Hepatic stellate cell (primary cell): ENCODE data around the gene XKR3.
"Not testable (repeated sequence)": the region's sequence is repeated elsewhere in the genome, so short reads cannot be mapped to it uniquely, and the experiment has no call there.

Source experiments
- DNase-seq: peaks from one replicate; pipeline ENCODE4 v3.0.0; 2011; ENCODE audit warnings: low spot score

XKR3 gene

DNA sequence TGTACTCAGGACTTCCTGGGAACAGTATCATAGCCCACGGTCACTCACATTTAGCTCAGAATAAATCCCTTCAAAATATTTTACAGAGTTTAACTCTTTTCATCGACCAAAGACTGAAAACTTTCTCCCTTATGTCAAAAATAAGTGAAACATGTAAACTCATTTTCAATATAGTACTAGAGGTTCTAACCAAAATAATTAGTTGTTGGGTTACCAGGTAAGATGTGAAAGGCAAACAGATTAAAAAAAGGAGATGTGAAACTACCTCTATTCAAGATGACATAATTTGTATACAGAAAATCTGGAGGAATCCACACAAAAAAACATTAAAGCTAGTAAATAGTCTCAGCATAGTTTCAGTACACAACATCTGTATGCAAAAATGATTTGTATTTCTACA lies 20.3 kb downstream of the XKR3 start:
- DNase-seq = no peak

DNA sequence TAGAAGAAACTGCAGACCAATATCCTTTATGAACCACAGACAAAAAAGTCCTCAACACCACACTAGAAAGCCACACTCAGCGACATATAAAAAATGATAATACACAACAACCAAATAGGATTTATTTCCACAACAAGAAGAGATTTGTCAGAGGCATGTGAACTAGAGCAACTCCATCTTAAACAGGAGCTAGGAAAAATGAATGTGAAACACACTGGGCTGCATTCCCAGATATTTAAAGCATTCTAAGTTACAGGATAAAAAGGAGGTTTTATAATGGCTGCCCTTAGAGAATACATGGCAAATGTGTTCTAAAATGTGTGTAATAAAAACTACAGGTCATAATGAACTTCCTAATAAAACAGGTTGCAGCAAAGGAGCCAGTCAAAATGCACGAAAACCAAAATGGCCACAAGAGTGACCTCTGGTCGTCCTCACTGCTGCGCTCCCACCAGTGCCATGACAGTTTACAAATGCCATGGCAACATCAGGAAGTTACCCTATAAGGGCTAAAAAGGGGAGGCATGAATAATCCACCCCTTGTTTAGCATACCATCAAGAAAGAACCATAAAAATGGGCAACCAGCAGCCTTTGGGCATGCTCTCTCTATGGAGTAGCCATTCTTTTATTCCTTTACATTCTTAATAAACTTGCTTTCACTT lies 21.8 kb downstream of the XKR3 start:
- no peak for DNase-seq

DNA sequence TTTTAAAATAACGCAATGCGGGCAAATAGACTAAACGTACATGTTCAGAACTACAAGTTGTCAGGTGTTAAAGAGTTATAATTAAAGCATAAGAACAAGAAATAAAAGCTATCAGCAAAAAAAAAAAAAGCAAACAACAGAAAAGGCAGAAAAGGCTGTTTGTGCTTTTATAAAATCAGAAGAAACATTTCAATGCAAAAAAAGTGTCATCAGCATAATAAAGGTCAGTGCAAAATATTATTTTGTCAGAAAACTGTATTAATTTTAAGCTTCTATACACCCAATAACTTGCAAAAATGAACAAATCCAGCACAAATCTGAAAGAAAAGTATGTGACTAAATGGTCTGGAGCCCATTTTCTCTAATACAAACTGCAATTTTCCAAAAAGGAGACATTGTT lies 23.6 kb downstream of the XKR3 start:
- DNase-seq = no peak

DNA sequence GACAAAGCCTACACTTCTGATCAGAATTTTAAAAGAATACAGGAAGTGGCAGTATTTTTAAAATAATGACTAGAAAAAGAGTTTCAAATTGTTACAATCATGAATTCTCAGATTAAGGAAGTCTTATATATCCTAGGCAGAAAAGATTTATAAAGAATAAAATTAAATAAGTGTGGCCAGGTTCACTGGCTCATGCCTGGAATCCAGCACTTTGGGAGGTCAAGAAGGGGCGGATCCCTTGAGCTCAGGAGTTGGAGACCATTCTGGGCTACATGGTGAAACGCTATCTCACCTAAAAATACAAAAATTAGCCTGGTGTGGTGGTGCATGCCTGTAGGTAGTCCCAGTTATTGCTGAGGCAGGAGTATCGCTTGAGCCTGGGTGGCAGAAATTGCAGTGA lies 24.1 kb downstream of the XKR3 start:
- no peak for DNase-seq

DNA sequence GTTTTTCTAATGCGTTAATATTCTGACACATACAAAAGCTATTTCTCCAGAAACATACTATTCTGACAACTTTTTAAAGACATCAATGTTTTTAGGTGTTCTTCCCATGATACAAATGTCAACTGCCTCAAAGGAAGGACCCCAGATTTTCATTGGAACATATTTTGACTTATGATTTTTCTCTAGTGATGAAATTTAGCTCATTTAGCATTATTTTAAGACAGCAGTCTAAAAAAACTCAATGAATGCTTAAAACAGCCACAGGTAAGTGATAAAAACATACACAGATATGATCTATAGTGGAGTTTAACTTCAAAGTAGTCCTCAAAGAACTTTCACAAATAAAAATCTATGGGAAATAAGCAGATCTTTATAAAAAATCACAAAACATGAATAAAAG lies 24.9 kb downstream of the XKR3 start:
- DNase-seq = no peak

DNA sequence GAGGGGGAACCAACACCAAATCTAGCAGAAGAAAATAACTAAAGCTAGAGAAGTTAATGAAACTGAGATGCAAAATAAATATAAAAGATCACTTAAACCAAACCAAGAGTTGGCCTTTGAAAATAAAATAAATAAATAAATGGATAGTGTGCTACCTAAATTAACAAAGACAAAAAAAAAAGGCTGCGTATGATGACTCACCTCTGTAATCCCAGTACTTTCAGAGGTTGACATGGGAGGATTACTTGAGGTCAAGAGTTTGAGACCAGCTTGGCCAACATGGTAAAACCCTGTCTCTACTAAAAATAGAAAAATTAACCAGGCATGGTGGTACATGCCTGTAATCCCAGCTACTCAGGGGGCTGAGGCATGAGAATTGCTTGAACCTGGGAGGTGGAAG lies 29.7 kb downstream of the XKR3 start:
- DNase-seq = not testable (repeated sequence)

DNA sequence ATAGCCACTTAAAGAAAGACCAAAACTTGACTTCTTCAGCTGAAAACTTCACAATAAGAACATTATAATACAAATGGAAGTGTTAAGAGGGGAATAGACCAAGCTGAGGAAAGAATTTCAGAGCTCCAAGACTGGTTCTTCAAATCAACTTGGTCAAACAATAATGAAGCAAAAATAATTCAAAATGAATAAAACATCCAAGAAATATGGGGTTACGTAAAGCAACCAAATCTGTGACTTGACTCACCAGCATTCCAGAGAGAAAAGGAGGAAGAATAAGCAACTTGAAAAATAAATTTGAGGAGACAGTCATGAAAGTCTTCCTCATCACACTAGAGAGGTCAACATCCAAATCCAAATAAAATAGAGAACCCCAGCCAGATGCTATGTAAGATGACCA lies 31.4 kb downstream of the XKR3 start:
- DNase-seq = no peak

DNA sequence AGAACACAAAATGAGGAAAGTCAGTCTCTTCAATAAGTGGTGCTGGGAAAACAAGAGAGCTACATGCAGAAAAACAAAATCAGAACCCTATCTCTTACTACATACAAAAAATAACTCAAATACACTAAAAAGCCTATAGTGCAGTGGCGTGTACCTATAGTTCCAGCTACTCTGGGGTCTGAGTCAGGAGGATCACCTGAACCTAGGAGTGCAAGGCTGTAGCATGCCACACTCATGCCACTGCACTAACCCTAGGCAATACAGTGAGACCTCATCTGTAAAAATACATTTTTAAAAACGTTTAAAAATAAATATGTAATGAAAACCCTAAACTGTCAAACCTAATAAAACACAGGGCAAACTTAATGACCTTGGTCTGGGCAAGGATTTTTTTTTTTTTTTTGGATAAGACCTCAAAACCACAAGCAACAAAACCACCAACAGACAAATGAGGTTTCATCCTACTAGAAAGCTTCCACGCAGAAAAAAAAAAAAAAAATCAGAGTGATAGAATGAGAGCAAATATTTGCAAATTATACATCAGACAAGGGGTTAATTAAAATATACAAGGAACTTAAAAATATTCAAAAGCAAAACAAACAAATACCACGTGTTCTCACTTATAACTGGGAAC lies 35.2 kb downstream of the XKR3 start:
- no peak for DNase-seq

DNA sequence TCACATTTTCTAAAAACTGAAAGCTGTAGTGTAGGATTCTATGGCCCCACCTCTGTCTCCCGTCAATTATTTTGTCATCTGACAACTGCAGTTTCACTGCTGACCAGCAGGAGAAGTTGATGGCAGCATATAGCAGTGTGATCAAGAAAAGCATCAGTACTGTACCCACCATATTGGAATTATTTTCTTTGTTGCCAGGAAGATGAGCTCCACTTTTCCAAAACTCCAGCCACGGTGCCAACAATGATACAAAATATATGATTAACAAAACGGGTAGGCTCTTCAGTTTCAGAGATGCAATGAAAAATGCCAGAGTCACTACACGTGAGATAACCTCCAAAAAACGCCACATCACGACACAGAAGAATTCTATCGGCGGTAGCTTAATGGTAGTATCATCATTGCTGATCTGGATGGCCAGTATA lies 41.3 kb downstream of the XKR3 start:
- no peak for DNase-seq

DNA sequence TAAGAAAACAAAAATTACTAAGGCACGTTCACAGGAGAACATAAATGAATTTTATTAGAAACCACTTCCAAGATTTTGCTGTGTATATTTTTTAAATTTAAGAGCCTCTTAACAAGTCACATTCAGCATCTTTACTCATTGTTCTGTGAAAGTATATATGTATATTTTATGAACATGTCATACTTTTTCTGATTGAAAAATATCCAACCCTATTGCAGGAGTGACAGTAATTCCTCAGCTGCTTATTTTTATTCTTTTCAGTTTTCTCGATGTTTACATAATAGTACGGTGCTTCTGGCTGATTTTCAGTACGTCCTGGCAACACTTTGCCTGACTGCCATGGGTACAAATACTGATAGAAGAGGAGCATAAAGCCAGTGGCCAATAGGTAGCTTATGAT lies 41.8 kb downstream of the XKR3 start:
- DNase-seq = no peak

DNA sequence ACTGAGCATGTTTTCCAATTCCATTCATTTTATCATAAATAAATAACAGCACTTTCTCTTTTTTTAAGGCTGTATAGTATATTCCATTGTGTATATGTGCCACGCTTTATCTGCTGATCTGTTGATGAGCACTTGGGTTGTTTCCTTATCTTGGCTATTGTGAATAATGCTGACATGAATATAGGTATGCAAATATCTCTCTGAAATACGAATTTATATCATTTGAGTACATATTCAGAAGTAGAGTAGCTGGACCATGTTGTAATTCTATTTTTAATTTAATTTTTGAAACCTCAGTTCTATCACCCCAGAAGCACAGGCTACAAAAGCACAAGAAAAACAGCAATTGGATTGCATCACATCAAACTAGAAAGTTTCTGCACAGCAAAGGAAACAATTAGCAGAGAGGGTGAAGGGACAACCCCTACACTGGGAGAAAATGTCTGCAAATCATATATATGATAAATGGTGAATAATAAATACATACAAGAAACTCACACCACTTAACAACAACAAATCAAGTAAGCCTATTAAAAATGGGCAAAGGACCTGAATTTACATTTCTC lies 43.4 kb downstream of the XKR3 start:
- no peak for DNase-seq

DNA sequence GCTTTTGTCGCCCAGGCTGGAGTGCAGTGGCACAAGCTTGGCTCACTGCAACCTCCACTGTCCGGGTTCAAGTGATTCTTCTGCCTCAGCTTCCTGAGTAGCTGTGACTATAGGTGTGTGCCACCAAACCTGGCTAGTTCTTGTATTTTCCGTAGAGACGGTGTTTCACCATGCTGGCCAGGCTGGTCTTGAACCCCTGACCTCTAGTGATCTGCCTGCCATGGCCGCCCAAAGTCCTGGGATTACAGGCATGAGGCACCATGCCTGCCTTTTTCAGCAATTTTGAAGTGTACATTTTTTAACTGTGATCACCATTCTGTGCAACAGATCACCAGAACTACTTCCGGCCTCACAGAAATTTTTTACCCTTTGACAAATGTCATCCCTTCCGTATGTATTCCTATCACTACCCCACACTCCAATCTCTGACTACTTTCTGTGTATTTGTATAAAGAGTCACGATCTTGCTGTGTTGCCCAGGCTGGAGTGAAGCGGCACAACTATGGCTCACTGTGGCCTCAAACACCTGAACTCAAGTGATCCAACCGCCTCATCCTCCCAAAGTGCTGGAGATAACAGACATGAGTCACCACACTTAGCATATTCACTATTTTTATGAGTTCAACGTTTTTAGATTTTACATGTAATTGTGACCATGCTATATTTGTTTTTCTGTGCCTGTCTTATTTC lies 44.0 kb downstream of the XKR3 start:
- no peak for DNase-seq

DNA sequence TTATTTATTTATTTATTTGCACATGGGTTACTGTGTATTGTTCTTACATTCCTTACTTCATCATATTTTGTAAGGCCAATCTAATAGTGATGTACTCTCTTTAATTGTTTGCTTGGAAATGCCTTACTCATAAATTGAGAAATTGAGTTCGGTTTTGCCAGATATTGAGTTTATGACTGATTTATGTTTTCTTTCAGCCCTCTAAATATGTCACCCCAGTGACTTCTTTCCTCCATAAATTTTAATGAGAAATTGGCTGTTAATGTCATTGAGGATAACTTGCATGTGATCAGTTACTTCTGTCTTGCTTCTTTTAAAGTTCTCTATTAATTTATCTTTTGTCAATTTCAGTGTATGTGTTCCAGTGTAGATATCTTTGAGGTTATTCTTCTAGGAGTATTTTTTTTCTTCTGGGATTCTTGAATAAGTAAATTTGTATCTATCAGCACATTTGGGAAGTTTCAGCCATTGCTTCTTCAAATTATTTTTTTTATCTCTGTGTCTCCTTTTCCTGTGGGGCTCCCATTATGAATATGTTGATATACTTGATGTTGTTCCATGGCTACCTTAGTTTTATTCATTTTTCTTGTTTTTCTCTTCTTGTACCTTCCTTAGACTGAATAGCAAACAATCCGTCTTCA lies 47.8 kb downstream of the XKR3 start:
- no peak for DNase-seq

DNA sequence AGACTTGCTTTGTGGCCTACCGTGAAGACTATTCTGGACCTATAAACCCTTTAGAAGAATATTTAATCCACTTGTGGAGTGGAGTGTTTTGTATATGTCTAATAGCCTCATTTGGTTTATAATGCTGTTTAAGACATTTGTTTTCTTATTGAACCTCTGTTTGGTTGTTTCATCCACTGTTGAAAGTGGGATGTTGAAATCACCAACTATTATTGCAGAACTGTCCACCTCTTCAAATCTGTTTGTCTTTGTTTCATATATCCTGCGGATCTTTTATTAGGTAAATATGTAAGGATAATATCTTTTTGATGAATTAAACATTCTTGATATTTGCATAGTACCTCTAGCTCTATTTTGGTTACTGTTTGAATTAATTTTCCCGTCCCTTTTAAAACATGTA lies 49.1 kb downstream of the XKR3 start:
- DNase-seq = no peak

DNA sequence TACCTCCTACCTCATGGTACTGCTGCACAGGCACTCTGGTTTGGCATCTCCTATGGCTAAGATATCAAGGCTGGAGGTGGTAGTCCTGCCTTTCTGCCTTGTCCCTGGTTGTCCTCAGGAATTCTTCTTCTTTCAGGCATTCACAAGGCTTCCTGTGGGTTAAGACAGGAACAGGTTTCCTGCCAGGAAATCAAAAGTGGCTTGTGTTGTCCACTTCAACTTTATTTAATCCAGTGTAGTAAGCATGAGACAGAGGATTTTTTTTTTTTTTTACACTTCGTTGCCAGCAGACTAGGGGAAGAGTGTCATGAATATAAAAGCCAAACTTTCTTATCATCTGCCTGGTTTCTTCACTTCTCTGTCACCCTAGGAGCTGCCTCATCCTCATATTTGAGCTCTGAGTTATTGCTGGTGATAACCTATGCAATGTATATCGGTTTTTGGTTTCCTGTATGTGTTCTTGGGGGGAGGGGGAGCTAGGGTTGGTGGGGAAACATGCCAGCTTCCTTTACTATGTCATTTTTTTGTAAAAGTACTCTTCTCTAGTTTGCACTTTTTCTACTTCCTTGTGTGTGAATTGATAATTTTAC lies 50.2 kb downstream of the XKR3 start:
- DNase-seq = no peak

DNA sequence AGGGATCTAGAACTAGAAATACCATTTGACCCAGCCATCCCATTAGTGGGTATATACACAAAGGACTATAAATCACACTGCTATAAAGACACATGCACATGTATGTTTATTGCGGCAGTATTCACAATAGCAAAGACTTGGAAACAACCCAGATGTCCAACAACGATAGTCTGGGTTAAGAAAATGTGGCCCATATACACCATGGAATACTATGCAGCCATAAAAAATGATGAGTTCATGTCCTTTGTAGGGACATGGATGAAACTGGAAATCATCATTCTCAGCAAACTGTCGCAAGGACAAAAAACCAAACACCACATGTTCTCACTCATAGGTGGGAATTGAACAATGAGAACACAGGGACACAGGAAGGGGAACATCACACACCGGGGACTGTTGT lies 53.6 kb downstream of the XKR3 start:
- DNase-seq = not testable (repeated sequence)

DNA sequence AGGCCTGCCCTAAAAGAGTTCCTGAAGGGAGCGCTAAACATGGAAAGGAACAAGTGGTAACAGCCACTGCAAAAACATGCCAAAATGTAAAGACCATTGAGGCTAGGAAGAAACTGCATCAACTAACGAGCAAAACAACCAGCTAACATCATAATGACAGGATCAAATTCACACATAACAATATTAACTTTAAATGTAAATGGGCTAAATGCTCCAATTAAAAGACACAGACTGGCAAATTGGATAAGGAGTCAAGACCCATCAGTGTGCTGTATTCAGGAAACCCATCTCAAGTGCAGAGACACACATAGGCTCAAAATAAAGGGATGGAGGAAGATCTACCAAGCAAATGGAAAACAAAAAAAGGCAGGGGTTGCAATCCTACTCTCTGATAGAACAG lies 57.3 kb downstream of the XKR3 start:
- not testable (repeated sequence) for DNase-seq

DNA sequence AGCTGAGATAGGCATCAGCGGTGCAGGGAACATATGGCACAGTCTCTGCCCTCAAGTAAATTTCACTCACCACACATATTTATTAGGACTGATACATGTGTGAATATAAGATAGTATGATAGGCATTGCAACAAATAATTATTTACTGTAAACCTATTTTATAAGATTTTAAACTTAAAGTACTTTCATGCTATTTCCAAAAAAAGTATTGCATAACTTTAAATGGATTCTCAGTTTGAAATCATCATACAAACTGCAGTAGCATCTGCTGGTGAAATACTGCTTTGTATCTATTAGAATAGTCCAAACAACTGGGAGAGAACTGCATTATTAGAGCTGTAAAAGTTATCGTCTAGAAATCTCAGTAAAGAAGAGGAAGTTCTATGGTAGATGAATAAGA lies 63.0 kb downstream of the XKR3 start:
- DNase-seq = not testable (repeated sequence)

DNA sequence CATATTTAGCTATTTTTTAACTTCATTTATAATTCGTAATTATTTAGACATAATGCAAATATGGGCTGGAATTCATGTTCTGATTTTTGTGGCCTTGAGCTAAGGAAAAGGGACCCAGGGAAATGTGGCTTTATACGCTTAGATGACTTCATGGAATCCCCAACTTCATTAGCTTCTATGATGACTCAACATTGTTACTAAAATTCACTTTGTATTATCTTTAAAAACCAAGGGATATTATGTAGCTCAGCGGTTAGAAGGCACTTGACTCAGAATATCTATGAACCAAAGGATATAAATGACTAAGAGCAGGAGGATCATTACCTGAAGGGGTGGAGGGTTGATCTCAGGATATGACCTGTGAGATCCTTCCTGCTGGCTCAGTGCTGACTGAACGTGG lies 64.8 kb downstream of the XKR3 start:
- DNase-seq = not testable (repeated sequence)

DNA sequence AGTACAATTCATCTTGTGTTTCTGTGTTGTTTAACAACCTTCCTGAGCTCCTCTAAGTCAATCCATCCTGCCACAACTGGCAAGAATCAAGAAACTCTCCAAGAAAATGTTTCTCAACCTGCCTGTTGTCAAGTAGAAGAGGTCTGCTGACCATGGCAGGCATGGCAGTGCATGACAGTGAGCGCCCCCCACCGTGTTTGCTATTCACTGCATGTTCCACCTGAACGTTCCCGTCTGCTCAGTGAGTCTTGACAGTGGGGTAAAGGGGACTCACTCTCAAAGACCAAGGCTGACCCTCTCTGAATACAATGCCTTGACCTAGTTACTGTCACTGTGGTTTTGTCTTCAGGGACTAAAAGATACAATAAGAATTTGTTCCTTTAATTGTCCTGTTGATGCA lies 75.9 kb downstream of the XKR3 start:
- not testable (repeated sequence) for DNase-seq

DNA sequence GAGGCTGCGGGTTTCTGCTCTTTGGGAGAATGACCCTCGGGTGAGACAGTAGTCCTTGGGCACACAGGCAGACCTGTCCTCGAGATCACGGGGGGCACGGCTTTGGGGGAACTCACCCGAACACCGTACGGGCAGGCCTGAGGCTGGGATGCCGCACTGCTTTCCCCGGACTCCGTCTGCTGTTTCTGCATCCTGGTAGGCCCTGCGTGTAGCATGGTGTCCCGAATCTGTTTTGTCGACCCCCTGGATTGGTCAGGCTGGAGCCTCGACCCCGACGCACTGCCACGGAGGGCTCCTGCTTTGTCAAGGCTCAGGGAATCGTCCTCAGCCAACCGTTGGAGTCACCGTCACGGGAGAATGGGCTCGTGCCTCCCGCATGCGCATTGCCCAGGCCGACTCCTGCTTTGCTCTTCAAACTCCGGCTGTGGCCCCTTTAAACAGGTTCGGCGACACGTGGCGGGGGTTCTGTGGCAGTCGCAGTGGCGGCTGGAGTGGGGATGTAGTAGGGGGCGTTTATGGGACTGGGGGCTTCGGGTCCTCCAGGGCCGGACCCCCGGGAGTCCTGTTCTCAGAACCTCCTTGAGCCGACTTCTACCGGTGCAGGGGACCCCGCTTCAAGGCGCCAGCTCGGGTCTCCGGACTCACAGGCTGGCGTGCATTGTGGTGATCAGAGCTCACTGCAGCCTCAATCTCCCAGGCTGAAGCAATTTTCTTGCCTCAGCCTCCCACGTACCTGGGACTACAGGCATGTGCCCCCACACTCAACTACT lies 76.9 kb downstream of the XKR3 start:
- not testable (repeated sequence) for DNase-seq
